DMS153 treated with DMSO at 0.1 percent for 48 hours (cell line): Measurements from ENCODE around the gene NAPB.

Experiments
- DNase-seq: peaks from one replicate; lab custom pipeline; 2025; ENCODE audit not compliant: unreplicated experiment; lab: John Stamatoyannopoulos, UW

The NAPB gene

GRCh38 chr20:23407781-23408464, 13.4 kb downstream of the NAPB start:
- no peak for DNase-seq

DNA sequence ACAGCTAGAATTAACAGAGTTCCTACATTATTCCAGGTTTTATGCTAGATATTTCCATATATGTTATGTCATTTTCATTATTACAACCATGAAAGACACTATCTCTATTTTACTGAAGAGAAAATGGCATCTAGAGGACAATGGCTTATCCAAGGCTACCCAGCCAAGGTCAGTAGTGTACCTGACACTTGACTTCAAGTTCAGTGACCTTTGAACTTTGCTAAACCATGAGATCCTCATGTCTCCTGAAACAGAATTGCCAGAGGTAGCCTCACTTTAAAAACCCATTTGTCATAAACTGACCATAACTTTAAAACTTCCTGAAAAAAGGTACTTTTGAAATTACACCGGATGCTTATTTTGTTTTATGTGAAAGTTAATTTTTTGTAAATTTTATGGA, 14.4 kb downstream of the NAPB start:
- DNase-seq, result no peak

DNA sequence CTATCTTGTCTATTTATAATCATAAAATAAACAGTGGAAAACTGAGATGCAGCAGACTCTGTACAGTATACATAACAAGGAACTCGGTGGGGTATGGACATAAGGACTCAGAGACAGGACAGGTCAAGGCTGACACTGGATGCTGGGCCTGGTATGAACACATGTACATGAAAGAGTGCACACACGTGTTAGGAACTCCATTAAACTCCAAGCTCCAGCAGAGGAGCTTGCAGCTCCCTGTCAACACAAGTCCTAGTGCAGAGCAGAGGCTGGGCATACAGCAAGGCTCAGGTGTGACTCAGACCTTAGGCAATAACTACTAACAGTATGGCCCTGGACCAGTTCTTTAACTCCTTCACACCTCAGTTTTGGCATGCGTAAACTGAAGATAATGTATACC, 17.1 kb downstream of the NAPB start:
- DNase-seq, result no peak

- DNase-seq, result no peak
Measured at GRCh38 chr20:23403751-23404150, 17.5 kb downstream of the NAPB start.

- no peak for DNase-seq
Measured at GRCh38 chr20:23401051-23401450, 20.2 kb downstream of the NAPB start.

DNA sequence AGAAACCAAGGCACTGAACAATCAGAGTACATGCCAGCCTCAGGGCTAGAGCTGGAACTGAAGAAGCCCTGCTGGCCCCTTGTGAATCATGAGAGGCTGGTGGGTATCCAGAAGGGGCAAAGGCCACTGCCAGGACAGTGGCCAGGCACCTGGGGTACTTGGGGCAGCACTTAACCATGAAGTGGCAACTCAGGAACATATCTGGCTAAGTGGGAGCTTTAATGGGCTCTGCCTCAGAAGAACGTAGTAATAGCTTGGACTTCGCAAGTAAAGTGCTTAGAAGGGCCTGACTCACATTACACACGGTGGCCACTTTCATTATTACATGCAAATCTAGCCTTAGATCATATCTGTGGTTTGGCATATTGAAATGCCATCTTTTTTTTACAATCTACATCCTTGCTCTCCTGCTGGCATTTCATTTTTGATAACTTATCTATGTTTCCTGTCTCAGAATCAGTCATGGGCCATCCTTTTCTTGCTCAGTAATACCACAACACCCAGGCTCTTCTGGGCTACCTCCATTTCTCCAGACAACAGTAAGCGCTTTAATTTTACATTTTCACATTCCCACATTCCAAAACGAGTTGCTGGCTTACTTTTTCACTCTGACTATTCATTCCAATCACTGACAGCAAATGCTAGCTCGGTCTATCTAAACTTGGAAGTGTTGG, 21.6 kb downstream of the NAPB start:
- DNase-seq, result no peak

GRCh38 chr20:23397961-23398360, 23.3 kb downstream of the NAPB start:
- DNase-seq, result no peak

GRCh38 chr20:23396950-23397627, 24.2 kb downstream of the NAPB start:
- no peak for DNase-seq

GRCh38 chr20:23393996-23394775, 27.1 kb downstream of the NAPB start:
- DNase-seq, result no peak

DNA sequence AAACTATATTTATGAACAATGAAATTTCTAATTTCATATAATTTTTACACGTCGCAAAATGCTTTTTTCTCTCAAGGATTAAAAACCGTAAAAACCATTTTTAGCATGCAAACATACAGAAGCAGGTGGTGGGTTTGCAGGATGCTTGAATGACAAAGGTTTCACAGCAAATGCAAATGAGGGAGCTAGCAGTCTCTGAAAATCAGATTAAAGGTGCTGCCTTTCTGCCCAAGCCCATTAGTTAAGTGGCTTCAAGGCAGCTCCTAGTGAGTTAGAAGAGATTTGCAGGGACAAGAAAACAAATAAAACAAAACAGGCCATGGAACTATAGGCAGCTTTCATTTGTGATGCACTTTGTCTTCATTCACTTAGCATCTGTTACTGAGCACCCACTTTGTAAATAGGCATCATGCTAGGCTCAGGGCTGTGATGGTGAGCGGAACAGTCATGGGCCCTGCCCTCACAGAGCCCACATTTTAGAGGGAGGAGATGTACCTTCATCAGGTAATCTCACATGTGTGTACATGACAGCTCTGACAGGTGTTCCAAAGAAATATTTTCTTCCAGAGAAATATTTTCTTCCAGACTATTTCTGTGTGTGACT, 29.5 kb downstream of the NAPB start:
- no peak for DNase-seq

GRCh38 chr20:23390091-23390774, 31.1 kb downstream of the NAPB start:
- DNase-seq, result no peak

DNA sequence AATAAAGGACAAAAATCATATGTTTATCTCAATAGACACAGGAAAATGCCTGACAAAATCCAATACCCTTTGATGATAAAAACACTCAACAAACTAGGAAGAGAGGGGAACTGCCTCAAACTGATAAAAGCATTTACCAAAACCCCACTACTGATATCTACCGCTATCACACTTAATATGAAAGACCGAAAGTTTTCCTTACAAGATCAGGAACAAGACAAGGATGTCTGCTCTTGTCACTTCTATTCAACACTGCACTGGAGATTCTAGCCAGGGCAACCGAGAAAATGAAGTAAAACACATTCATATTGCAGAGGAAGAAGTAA, 34.2 kb downstream of the NAPB start:
- no peak for DNase-seq

DNA sequence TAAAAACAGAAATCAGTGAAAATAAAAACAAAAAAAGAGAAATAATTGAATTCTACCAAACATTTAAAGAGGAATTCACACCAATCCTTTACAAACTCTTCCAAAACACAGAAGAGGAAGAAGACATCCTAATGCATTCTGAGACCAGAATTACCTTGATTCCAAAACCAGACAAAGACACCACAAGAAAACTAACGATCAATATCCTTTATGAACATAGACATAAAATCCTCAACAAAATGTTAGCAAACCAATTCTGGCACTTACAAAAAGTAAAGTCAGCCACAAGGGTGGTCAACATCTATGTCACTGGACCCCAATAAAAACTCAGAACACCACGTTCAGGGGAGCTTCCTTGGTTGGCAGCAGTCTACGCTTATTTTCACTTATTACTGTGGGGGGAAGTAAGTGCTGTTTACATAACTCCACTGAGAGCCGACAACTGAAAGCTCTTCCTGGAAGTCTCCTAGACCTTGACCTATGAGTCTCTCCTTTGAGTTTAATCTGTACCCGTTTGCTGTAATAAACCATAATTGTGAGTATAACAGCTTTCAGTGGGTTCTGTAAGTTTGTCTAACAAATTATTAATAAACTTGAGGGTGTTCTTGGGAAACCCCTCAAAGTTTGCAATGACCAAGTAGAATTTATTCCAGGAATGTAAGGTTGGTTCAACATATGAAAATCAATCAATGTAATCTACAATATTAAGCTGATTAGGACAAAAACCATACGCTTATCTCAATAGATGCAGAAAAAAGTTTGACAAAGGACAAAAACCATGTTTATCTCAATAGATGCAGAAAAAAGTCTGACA, 34.8 kb downstream of the NAPB start:
- DNase-seq, result no peak

DNA sequence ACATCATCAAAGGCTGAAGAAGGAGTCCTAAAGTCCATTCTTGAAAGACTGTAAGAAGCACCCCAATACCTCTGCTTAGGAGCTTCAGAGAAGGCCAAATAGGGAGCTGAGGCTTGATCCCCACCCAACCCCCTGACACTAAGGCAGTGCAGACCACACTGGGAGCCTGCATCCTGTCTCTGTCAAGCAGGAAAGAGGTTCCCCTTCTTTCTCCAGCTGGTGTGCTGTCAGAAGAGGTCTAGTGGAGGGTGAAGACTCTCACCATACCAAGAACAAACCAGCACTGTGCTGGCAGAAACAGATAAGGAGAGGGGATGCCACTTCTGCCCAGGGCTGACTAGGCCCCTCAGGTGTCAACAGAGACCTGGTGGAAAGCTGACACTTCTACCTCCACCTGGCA, 39.4 kb downstream of the NAPB start:
- no peak for DNase-seq

- DNase-seq, result no peak
Measured at GRCh38 chr20:23379772-23380171, 41.5 kb downstream of the NAPB start.

DNA sequence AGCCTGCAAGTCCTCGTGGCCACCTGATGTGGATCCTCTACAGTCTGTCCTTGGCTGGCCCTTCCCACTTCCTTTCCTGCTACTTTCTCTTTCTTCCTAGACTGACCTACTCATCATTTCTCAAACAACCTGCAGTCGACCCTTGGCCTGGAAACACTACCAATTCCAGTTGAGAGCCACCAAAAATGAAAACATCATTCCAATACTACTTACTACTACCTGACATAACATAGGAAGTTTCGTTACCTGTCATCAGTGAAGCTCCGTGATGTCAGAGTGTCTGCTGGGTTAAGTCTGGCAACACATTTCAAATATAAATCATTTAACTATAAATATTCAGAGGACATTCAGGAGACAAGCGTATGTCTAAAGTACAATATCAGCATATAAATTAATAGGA, 45.5 kb downstream of the NAPB start:
- no peak for DNase-seq

DNA sequence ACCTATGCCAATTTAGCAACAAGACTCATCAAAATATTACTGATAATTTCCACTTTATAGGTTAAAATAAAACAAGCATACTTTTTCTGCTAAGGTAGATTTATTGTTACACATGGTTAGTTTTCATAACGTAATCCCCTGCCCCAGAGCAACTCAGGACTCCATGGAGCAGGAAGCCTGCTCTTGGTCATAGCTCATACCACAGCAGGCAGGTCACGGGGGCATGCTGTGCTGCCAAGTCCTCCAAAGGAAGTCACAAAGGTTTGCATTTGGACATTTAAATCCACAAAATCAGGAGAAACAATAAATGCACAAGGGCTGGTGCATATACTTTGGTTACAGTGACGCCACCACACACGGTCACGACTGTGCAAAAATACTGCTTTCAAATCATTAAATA, 46.8 kb downstream of the NAPB start:
- DNase-seq, result no peak

- DNase-seq, result no peak
Measured at GRCh38 chr20:23371496-23371895, 49.8 kb downstream of the NAPB start.

DNA sequence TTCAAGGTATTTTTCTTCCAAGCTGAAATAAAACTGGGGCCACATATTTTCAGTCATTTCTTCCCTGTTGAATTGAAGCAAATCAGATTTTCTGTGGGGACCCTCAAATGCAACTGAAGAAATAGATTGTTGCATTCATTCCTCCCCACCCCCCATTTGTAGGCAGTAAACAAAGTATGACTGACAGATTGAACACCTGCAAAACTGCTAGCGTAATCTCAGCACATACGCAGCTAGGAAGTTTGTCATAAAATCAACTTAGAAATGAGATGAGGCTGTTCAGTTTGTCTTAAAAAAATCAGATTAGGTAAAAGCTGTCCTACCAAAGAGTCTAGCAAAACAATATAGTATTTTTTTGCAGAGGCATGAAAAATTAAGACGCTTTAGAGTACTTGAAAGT, 50.4 kb downstream of the NAPB start:
- no peak for DNase-seq

GRCh38 chr20:23370274-23370673, 51.0 kb downstream of the NAPB start:
- DNase-seq, result no peak
